Colonic mucosa (tissue), 4 donors: ENCODE data around the gene PLVAP. TPM values are rescaled to one million over a fixed set of nuclear protein-coding genes. Genes with fewer than 3 reads are reported as not detected.
A peak's percentile ranks its signal among the peaks of the same experiment; 100 is the strongest.

Experiments
- DNase-seq: peaks from one replicate; pipeline ENCODE4 v3.0.0-alpha.2; 2020
- H3K27ac ChIP-seq: fragments of 200-600 bp; one replicate; pipeline ENCODE4 v1.8.0; 2021
- H3K27me3 ChIP-seq: fragments of 200-600 bp; one replicate; pipeline ENCODE4 v1.8.0; 2021
- H3K36me3 ChIP-seq: fragments of 200-600 bp; one replicate; pipeline ENCODE4 v1.8.0; 2021
- H3K4me1 ChIP-seq: fragments of 200-600 bp; one replicate; pipeline ENCODE4 v1.8.0; 2021; ENCODE audit warnings: mild to moderate bottlenecking
- H3K4me3 ChIP-seq: fragments of 200-600 bp; one replicate; pipeline ENCODE4 v1.8.0; 2021
- H3K9ac ChIP-seq, 2 donors: one replicate each; pipeline ENCODE4 v1.7.0; 2013; ENCODE audit warnings: control low read depth in 2 of 2, low read depth in 2 of 2, low read length in 2 of 2
- H3K9me3 ChIP-seq: fragments of 200-600 bp; one replicate; pipeline ENCODE4 v1.8.0; 2021
- CTCF ChIP-seq: fragments of 200-600 bp; IDR thresholded peaks from one replicate; pipeline ENCODE4 v1.8.0; 2022; ENCODE audit warnings: antibody characterized with exemption, mild to moderate bottlenecking
- intact Hi-C: fragments of 100-400 bp; cut with DNase I; formaldehyde crosslinking; loops from one replicate; pipeline ENCODE4 v1.14.1; 2022
- total RNA-seq, 2 donors: library from RNA; stranded (reverse); fragmentation: NEBNext Ultra II Directional in 1 of 2; extraction: Animal tissue kit (Norgen Biotek cat#: 25700) in 1 of 2; gene quantifications; one replicate each; pipeline ENCODE4 v1.2.1, GENCODE V29; 2021
- donor health status: healthy.
- donor health status: DM: no; HTN: no; CAD: no.
- donor health status: DM: no; HTN: no; CAD: no.

The PLVAP gene
- total RNA-seq, 2 donors from 2014 or later = 20.8 to 47.1 TPM

- TF ChIP-seq CTCF = no peak
- intact Hi-C loops = no loop called here
- Histone ChIP-seq H3K27ac (peak overlapping the region; percentile 88), H3K4me3 (peak overlapping the region; percentile 35), H3K4me1 (peaks cover 3% of the 10 kb centered on the region), H3K36me3 (no peaks in the 10 kb centered on the region), H3K9me3 (no peaks in the 10 kb centered on the region), H3K9ac (peak overlapping the region; percentile 71 to 83), H3K27me3 (no peaks in the 10 kb centered on the region)
- no peak for DNase-seq
Observed at GRCh38 chr19:17404621-17405249, 27.6 kb upstream of the PLVAP start.

GRCh38 chr19:17404015-17404414 lies 26.9 kb upstream of the PLVAP start:
- Histone ChIP-seq H3K27me3 (no peaks in the 10 kb centered on the region), H3K36me3 (no peaks in the 10 kb centered on the region), H3K9me3 (no peaks in the 10 kb centered on the region), H3K4me3 (peak overlapping the region; percentile 35), H3K9ac (peak overlapping the region in 1 of 2 donors; percentile 83), H3K27ac (no peak overlapping the region), H3K4me1 (peaks cover 3% of the 10 kb centered on the region)
- DNase-seq = no peak
- intact Hi-C loops = no loop called here
- TF ChIP-seq CTCF = no peak

- H3K27me3 ChIP-seq = no peaks in the 10 kb centered on the region
- DNase-seq = no peak
- H3K4me3 ChIP-seq = peak overlapping the region; percentile 35
- H3K27ac ChIP-seq = no peak overlapping the region
- H3K9me3 ChIP-seq = no peaks in the 10 kb centered on the region
- intact Hi-C loops = no loop called here
- no peak for TF ChIP-seq CTCF
- H3K9ac ChIP-seq = no peak overlapping the region
- no peaks in the 10 kb centered on the region for H3K36me3 ChIP-seq
- H3K4me1 ChIP-seq = peaks cover 3% of the 10 kb centered on the region
Observed at GRCh38 chr19:17402982-17403855, 26.1 kb upstream of the PLVAP start.

- no peak for DNase-seq
- no peaks in the 10 kb centered on the region for H3K9me3 ChIP-seq
- no peaks in the 10 kb centered on the region for H3K27me3 ChIP-seq
- no peak overlapping the region for H3K9ac ChIP-seq
- no peak overlapping the region for H3K27ac ChIP-seq
- no peaks in the 10 kb centered on the region for H3K36me3 ChIP-seq
- H3K4me3 ChIP-seq = no peak overlapping the region
- intact Hi-C loops = no loop called here
- no peak for TF ChIP-seq CTCF
- H3K4me1 ChIP-seq = peaks cover 3% of the 10 kb centered on the region
Observed at GRCh38 chr19:17401628-17402027, 24.5 kb upstream of the PLVAP start.

- peaks cover 3% of the 10 kb centered on the region for H3K27me3 ChIP-seq
- no peak for DNase-seq
- H3K36me3 ChIP-seq = no peaks in the 10 kb centered on the region
- TF ChIP-seq CTCF = no peak
- intact Hi-C loops = no loop called here
- no peaks in the 10 kb centered on the region for H3K4me1 ChIP-seq
- no peak overlapping the region for H3K9ac ChIP-seq
- no peak overlapping the region for H3K27ac ChIP-seq
- no peaks in the 10 kb centered on the region for H3K9me3 ChIP-seq
- no peak overlapping the region for H3K4me3 ChIP-seq
Observed at GRCh38 chr19:17398902-17399527, 21.9 kb upstream of the PLVAP start.
